Caki2 (cell line): ENCODE results near the gene CENPB. TPM values are rescaled to one million over a fixed set of nuclear protein-coding genes. Genes with fewer than 3 reads are reported as not detected.
"Not testable (repeated sequence)": the region's sequence is repeated elsewhere in the genome, so short reads cannot be mapped to it uniquely, and the experiment has no call there.

Experiments
- DNase-seq: peaks from one replicate; pipeline ENCODE4 v3.0.0-alpha.2; 2015; ENCODE audit warnings: low read depth
- in situ Hi-C: cut with HindIII; loops from 2 replicates; pipeline ENCODE4 v1.10.0; 2016; ENCODE audit warnings: low sequenced_read_pairs, low pct_unique_long_range_greater_than_20kb, mixed read lengths
- total RNA-seq: library from RNA; depleted of rRNA; stranded (reverse); fragments of >200 nt; shearing (Covaris generic); gene quantifications from 2 replicates; pipeline ENCODE4 v1.2.3, GENCODE V29; 2014; ENCODE audit warnings: low replicate concordance

The CENPB gene
- total RNA-seq, 1 experiment from 2014 or later: 101 TPM

- DNase-seq: peak; percentile 41
- in situ Hi-C loops: no loop called here
Measured at GRCh38 chr20:3796477-3797225, 10.1 kb upstream of the CENPB start.

GRCh38 chr20:3795511-3796468 lies 9.2 kb upstream of the CENPB start, which contains the start of gene CDC25B:
Gene CDC25B (plus strand): TSS chr20:3796310. CDS start chr20:3796532, 222 bp downstream.
- DNase-seq: peak; percentile 95
- in situ Hi-C loops: no loop called here

- no peak for DNase-seq
- in situ Hi-C loops: no loop called here
Measured at GRCh38 chr20:3794701-3795420, 8.3 kb upstream of the CENPB start.

- in situ Hi-C loops: not testable (repeated sequence)
Measured at GRCh38 chr20:3794168-3794567, 7.6 kb upstream of the CENPB start.

GRCh38 chr20:3789201-3789600 lies 2.7 kb upstream of the CENPB start:
- in situ Hi-C loops: not testable (repeated sequence)

More at GRCh38 chr20:3794168-3794567, 7.6 kb upstream of the CENPB start:
- not testable (repeated sequence) for DNase-seq

GRCh38 chr20:3788685-3789155 lies 2.2 kb upstream of the CENPB start:
- no peak for DNase-seq
- in situ Hi-C loops: no loop called here

More at GRCh38 chr20:3789201-3789600, 2.7 kb upstream of the CENPB start:
- not testable (repeated sequence) for DNase-seq

GRCh38 chr20:3787324-3788014 lies 929 bp upstream of the CENPB start:
- in situ Hi-C loops: no loop called here
- DNase-seq: no peak

- in situ Hi-C loops: no loop called here
- peak; percentile 41 for DNase-seq
Measured at GRCh38 chr20:3786126-3786484, 435 bp downstream of the CENPB start.

GRCh38 chr20:3785240-3786125 lies 1.1 kb downstream of the CENPB start:
- no peak for DNase-seq
- in situ Hi-C loops: no loop called here

GRCh38 chr20:3784863-3785239 lies 1.7 kb downstream of the CENPB start:
- in situ Hi-C loops: no loop called here

GRCh38 chr20:3784216-3784853 lies 2.2 kb downstream of the CENPB start:
- in situ Hi-C loops: no loop called here
- no peak for DNase-seq

More at GRCh38 chr20:3784863-3785239, 1.7 kb downstream of the CENPB start:
- no peak for DNase-seq

GRCh38 chr20:3783511-3784195 lies 2.9 kb downstream of the CENPB start:
- DNase-seq: no peak
- in situ Hi-C loops: no loop called here

- in situ Hi-C loops: no loop called here
- DNase-seq: no peak
Measured at GRCh38 chr20:3783068-3783489, 3.5 kb downstream of the CENPB start.

GRCh38 chr20:3782597-3782996 lies 3.9 kb downstream of the CENPB start:
- no peak for DNase-seq
- in situ Hi-C loops: no loop called here

GRCh38 chr20:3781153-3781910 lies 5.2 kb downstream of the CENPB start, which contains the start of gene SPEF1:
Gene SPEF1 (minus strand): TSS chr20:3781448. CDS start chr20:3781287, 161 bp downstream.
- DNase-seq: peak; percentile 93
- in situ Hi-C loops: no loop called here
